IMR-90 (cell line): Measurements from ENCODE around the gene HOXC6. TPM values are rescaled to one million over a fixed set of nuclear protein-coding genes. Genes with fewer than 3 reads are reported as not detected.

Experiments
- ATAC-seq: fragments of 200-7000 bp; cut with Tn5 transposase; 2 replicates; pipeline ENCODE4 v1.9.1; 2020; ENCODE audit warnings: low read depth, mild to moderate bottlenecking, moderate library complexity
- BruUV-seq: library from RNA; stranded (reverse); fragments of 400-500 nt; replicated peaks from 2 replicates; lab custom pipeline; 2021; lab: Mats Ljungman, UMichigan
- CTCF ChIA-PET: fragments of 300-600 bp; formaldehyde crosslinking; extraction: SDS; loops from one replicate; lab custom pipeline; 2021; ENCODE audit warnings: antibody characterized with exemption; lab: Yijun Ruan, JAX
- POLR2A ChIA-PET: fragments of 300-600 bp; sonication (Branson Sonifier 250); formaldehyde crosslinking; loops from one replicate; lab custom pipeline; 2022; ENCODE audit warnings: antibody characterized with exemption; ENCODE audit not compliant: unreplicated experiment; lab: Charles Lee
- DNase-seq: peaks from one replicate; pipeline ENCODE4 v3.0.0; 2013
- H2AFZ ChIP-seq: replicated peaks from 2 replicates; pipeline ENCODE3; 2013; ENCODE audit warnings: low read length, mild to moderate bottlenecking; ENCODE audit not compliant: poor library complexity
- H2AK5ac ChIP-seq: 2 replicates; pipeline ENCODE4 v1.6.1; 2013; ENCODE audit warnings: low read depth, low read length, inconsistent platforms
- H2AK9ac ChIP-seq: replicated peaks from 2 replicates; pipeline ENCODE3; 2013; ENCODE audit warnings: mild to moderate bottlenecking, low read depth, low read length, moderate library complexity; ENCODE audit not compliant: poor library complexity
- H2BK120ac ChIP-seq: 2 replicates; pipeline ENCODE4 v1.6.1; 2013; ENCODE audit warnings: low read depth, low read length, inconsistent platforms
- H2BK15ac ChIP-seq: 3 replicates; pipeline ENCODE4 v1.6.1; 2013; ENCODE audit warnings: low read depth, low read length, inconsistent platforms
- H2BK20ac ChIP-seq: 2 replicates; pipeline ENCODE4 v1.6.1; 2013; ENCODE audit warnings: low read depth, mild to moderate bottlenecking, inconsistent platforms, low read length, moderate library complexity
- H2BK5ac ChIP-seq: 2 replicates; pipeline ENCODE4 v1.6.1; 2013; ENCODE audit warnings: mild to moderate bottlenecking, low read depth, low read length, inconsistent platforms; ENCODE audit not compliant: poor library complexity, severe bottlenecking
- H3K14ac ChIP-seq: replicated peaks from 2 replicates; pipeline ENCODE4 v1.6.1; 2013; ENCODE audit warnings: low read depth, low read length, inconsistent platforms
- H3K18ac ChIP-seq: 2 replicates; pipeline ENCODE4 v1.6.1; 2013; ENCODE audit warnings: low read depth, low read length, control low read depth
- H3K23ac ChIP-seq: 2 replicates; pipeline ENCODE4 v1.6.1; 2013; ENCODE audit warnings: low read depth, low read length, inconsistent platforms
- H3K27ac ChIP-seq: 2 replicates; pipeline ENCODE4 v1.5.1; 2013; ENCODE audit warnings: mild to moderate bottlenecking, control low read depth, low read length; ENCODE audit not compliant: insufficient read depth
- H3K27me3 ChIP-seq: 2 replicates; pipeline ENCODE4 v1.6.1; 2013; ENCODE audit warnings: low read length; ENCODE audit not compliant: control insufficient read depth, insufficient read depth
- H3K36me3 ChIP-seq: 2 replicates; pipeline ENCODE4 v1.6.1; 2013; ENCODE audit warnings: low read length, mixed read lengths; ENCODE audit not compliant: control insufficient read depth, insufficient read depth
- H3K4ac ChIP-seq: 2 replicates; pipeline ENCODE4 v1.6.1; 2013; ENCODE audit warnings: low read depth, low read length, inconsistent platforms
- H3K4me1 ChIP-seq: 2 replicates; pipeline ENCODE4 v1.6.1; 2013; ENCODE audit warnings: low read length, mixed read lengths; ENCODE audit not compliant: control insufficient read depth, insufficient read depth
- H3K4me2 ChIP-seq: 2 replicates; pipeline ENCODE4 v1.6.1; 2013; ENCODE audit warnings: low read depth, mild to moderate bottlenecking, control low read depth, low read length, moderate library complexity
- H3K4me3 ChIP-seq: 2 replicates; pipeline ENCODE4 v1.5.1; 2013; ENCODE audit warnings: low read depth, mild to moderate bottlenecking, control low read depth, low read length, moderate library complexity; ENCODE audit not compliant: insufficient read depth
- H3K56ac ChIP-seq: 2 replicates; pipeline ENCODE4 v1.6.1; 2013; ENCODE audit warnings: low read length, inconsistent platforms; ENCODE audit not compliant: insufficient read depth; ENCODE audit errors: extremely low read depth
- H3K79me1 ChIP-seq, 2 experiments: 2 replicates each; pipeline ENCODE4 v1.6.1; 2013; ENCODE audit warnings: low read length in 2 of 2, inconsistent platforms in 1 of 2, low read depth in 1 of 2
- H3K9ac ChIP-seq: 2 replicates; pipeline ENCODE4 v1.6.1; 2013; ENCODE audit warnings: low read depth, low read length, control low read depth
- H3K9me1 ChIP-seq: 2 replicates; pipeline ENCODE4 v1.6.1; 2013; ENCODE audit warnings: low read length, inconsistent platforms; ENCODE audit not compliant: insufficient read depth
- H3K9me3 ChIP-seq: 2 replicates; pipeline ENCODE4 v1.6.1; 2013; ENCODE audit warnings: low read length; ENCODE audit not compliant: control insufficient read depth, insufficient read depth
- H4K20me1 ChIP-seq: 2 replicates; pipeline ENCODE4 v1.6.1; 2013; ENCODE audit warnings: low read length, inconsistent platforms; ENCODE audit not compliant: insufficient read depth
- H4K5ac ChIP-seq: 2 replicates; pipeline ENCODE4 v1.6.1; 2013; ENCODE audit warnings: mild to moderate bottlenecking, low read depth, low read length, control low read depth
- H4K8ac ChIP-seq, 2 experiments: 2 replicates each; pipeline ENCODE4 v1.6.1; 2013; ENCODE audit warnings: low read depth in 2 of 2, low read length in 2 of 2, control low read depth in 1 of 2, inconsistent platforms in 1 of 2
- H4K91ac ChIP-seq: 2 replicates; pipeline ENCODE4 v1.6.1; 2013; ENCODE audit warnings: low read depth, low read length, inconsistent platforms; ENCODE audit not compliant: insufficient read depth
- CEBPB ChIP-seq: IDR thresholded peaks from 2 replicates; pipeline ENCODE4 v1.6.1; 2012; ENCODE audit warnings: low read depth, low read length, improper control_type of control experiment
- CTCF ChIP-seq: conservative IDR thresholded peaks from 2 replicates; pipeline ENCODE4 v1.5.1; 2012; ENCODE audit warnings: mild to moderate bottlenecking, low read depth, low read length, improper control_type of control experiment
- ELK1 ChIP-seq: fragments of 150-350 bp; IDR thresholded peaks from 2 replicates; pipeline ENCODE4 v1.6.1; 2016; ENCODE audit warnings: low read depth, mild to moderate bottlenecking, low read length, moderate library complexity, borderline replicate concordance
- FOS ChIP-seq: fragments of 150-350 bp; IDR thresholded peaks from 2 replicates; pipeline ENCODE4 v1.6.1; 2016; ENCODE audit warnings: low read depth, low read length
- MAFK ChIP-seq: IDR thresholded peaks from 2 replicates; pipeline ENCODE4 v1.6.1; 2012; ENCODE audit warnings: low read depth, low read length, improper control_type of control experiment
- MAZ ChIP-seq: IDR thresholded peaks from 2 replicates; pipeline ENCODE4 v1.6.1; 2012; ENCODE audit warnings: low read depth, mild to moderate bottlenecking, low read length, improper control_type of control experiment, moderate library complexity, borderline replicate concordance
- MXI1 ChIP-seq: IDR thresholded peaks from 2 replicates; pipeline ENCODE4 v1.6.1; 2012; ENCODE audit warnings: low read depth, mild to moderate bottlenecking, low read length, moderate library complexity, borderline replicate concordance
- NFE2L2 ChIP-seq: fragments of 150-350 bp; IDR thresholded peaks from 2 replicates; pipeline ENCODE4 v1.6.1; 2016; ENCODE audit warnings: low read depth, mild to moderate bottlenecking, low read length
- RAD21 ChIP-seq: IDR thresholded peaks from 2 replicates; pipeline ENCODE4 v1.6.1; 2012; ENCODE audit warnings: low read length, improper control_type of control experiment
- RFX5 ChIP-seq: IDR thresholded peaks from 2 replicates; pipeline ENCODE4 v1.8.0; 2012; ENCODE audit warnings: low read depth, mild to moderate bottlenecking, low read length, moderate library complexity
- SMC3 ChIP-seq: fragments of 150-350 bp; IDR thresholded peaks from 2 replicates; pipeline ENCODE4 v1.6.1; 2016; ENCODE audit warnings: low read depth, mild to moderate bottlenecking, antibody characterized with exemption, low read length, moderate library complexity
- WGBS, 2 experiments: methylation state at CpG; one replicate each; pipeline versions ENCODE4 v1.1.5 to v1.1.7; 2013; ENCODE audit warnings: missing lambda C conversion rate in 2 of 2; ENCODE audit not compliant: insufficient read length in 1 of 2; ENCODE audit errors: extremely low coverage in 2 of 2; 5-methylcytosine and 5-hydroxymethylcytosine counted together
- dilution Hi-C: fragments of 300-500 bp; cut with HindIII; formaldehyde crosslinking; loops from one replicate; pipeline ENCODE4 v1.14.3; 2018; ENCODE audit warnings: low sequenced_read_pairs; ENCODE audit not compliant: unreplicated experiment
- in situ Hi-C: fragments of 300-500 bp; cut with MboI; formaldehyde crosslinking; loops from 3 replicates; pipeline ENCODE4 v1.14.3; 2019; ENCODE audit warnings: low sequenced_read_pairs, inconsistent platforms, mixed read lengths
- intact Hi-C: fragments of 100-400 bp; cut with micrococcal nuclease; formaldehyde crosslinking; loops from 2 replicates; pipeline ENCODE4 v1.10.0; 2022
- polyA plus RNA-seq, 3 experiments: library from polyadenylated mRNA; depleted of rRNA; stranded (reverse); fragments of >200 nt; gene quantifications; 2 replicates each; pipeline ENCODE4 v1.2.3, GENCODE V29; 2012; ENCODE audit warnings: low replicate concordance in 1 of 3
- total RNA-seq: library from RNA; depleted of rRNA; stranded (reverse); fragments of >200 nt; gene quantifications from 2 replicates; pipeline ENCODE4 v1.2.3, GENCODE V29; 2012
- TF ChIP-seq, protein P1 (sequence below): fragments of 150-350 bp; IDR thresholded peaks from 2 replicates; pipeline ENCODE4 v1.6.1; 2017; ENCODE audit warnings: mild to moderate bottlenecking, antibody characterized with exemption, low read length, low read depth

Gene HOXC6
- total and polyA plus RNA-seq, 2 of the 4 experiments (the other 2 are of a cell fraction): 1.1 TPM; not detected in 1

DNA sequence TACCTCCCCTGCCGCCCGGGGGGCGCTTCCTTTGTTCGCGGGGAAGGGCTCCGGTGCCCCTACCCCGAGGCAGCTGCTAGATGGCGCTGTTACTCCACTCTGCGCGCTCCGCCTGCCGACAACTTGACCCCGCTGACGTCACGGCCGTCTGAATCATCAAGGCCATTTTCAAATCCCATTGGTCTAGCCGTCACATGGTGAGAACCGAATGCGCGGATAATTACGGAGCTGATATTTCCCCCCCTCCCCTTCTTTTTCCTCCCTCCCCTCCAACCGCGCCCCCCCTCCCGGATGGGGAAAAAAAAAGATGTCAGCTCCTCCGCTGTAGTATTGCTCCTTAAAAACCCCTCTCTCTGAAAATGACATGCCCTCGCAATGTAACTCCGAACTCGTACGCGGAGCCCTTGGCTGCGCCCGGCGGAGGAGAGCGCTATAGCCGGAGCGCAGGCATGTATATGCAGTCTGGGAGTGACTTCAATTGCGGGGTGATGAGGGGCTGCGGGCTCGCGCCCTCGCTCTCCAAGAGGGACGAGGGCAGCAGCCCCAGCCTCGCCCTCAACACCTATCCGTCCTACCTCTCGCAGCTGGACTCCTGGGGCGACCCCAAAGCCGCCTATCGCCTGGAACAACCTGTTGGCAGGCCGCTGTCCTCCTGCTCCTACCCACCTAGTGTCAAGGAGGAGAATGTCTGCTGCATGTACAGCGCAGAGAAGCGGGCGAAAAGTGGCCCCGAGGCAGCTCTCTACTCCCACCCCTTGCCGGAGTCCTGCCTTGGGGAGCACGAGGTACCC is 43.1 kb upstream of the HOXC6 start, which contains the start of gene HOXC10:
HOXC10 (plus strand) TSS at position 246 of the 791 bp plus-strand sequence; CDS start at position 360, 114 bp downstream.
- H3K27ac ChIP-seq: no peak within 1 kb of the TSS
- dilution Hi-C loops: no loop called here

More for the DNA sequence above, 43.1 kb upstream of the HOXC6 start, which contains the start of gene HOXC10:
- no peak within 1 kb of the TSS for H2AK9ac ChIP-seq
- intact Hi-C loops (loop anchor here (5.0 kb wide), 1 partner anchor 218 kb away; no protein-coding TSS in a partner anchor), in situ Hi-C loops (no loop called here)
- TF ChIP-seq ELK1 (no peak), MAZ (peak; percentile 22; the same call in 1 of the 2 replicates), RFX5 (no peak), FOS (0 out of 2 replicates have a peak, but pooled peaks have one; percentile 21), MAFK (no peak), CTCF (peak; percentile 61), CEBPB (no peak), RAD21 (peak; percentile 64), MXI1 (no peak), SMC3 (peak; percentile 22; the same call in 1 of the 2 replicates), NFE2L2 (no peak)
- TF ChIP-seq, protein P1, sequence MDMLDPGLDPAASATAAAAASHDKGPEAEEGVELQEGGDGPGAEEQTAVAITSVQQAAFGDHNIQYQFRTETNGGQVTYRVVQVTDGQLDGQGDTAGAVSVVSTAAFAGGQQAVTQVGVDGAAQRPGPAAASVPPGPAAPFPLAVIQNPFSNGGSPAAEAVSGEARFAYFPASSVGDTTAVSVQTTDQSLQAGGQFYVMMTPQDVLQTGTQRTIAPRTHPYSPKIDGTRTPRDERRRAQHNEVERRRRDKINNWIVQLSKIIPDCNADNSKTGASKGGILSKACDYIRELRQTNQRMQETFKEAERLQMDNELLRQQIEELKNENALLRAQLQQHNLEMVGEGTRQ: peak; percentile 81
- no peak within 1 kb of the TSS for H2BK20ac ChIP-seq
- 2% methylated on average over 13 of the region's 55 CpGs; no CpG with 5 or more reads in 1 of the 2 experiments for WGBS, 2 experiments
- no peak within 1 kb of the TSS for H3K9ac ChIP-seq
- H3K27me3 ChIP-seq: peaks cover 94% of the 10 kb centered on the region
- peak; percentile 75 for DNase-seq
- H3K79me1 ChIP-seq: no peaks in the 10 kb centered on the region
- no peak within 1 kb of the TSS for H3K4ac ChIP-seq
- peaks cover 6% of the 10 kb centered on the region for H3K9me3 ChIP-seq
- no peak within 1 kb of the TSS for H2BK120ac ChIP-seq
- BruUV-seq: no TSS peak
- H3K56ac ChIP-seq: no peak within 1 kb of the TSS
- H3K14ac ChIP-seq: no peak within 1 kb of the TSS
- H3K4me2 ChIP-seq: no peak within 1 kb of the TSS
- peak within 1 kb of the TSS; percentile 39 for H2AFZ ChIP-seq
- H3K36me3 ChIP-seq: no peaks in the 10 kb centered on the region
- ChIA-PET CTCF (interaction anchor here (0.6 to 1.3 kb wide), 4 partner anchors 15 to 241 kb away, joined by 3 to 9 read pairs (median 4); partner anchors contain the start of gene HOXC9), POLR2A (no interaction called here)
- H4K20me1 ChIP-seq: no peaks in the 10 kb centered on the region
- 0 out of 2 replicates have a peak, but pooled peaks cover 2% of the 10 kb centered on the region for H3K4me1 ChIP-seq
- no peak within 1 kb of the TSS for H4K91ac ChIP-seq
- ATAC-seq: 0 out of 2 replicates have a peak, but pooled peaks have one; percentile 27
- no peak within 1 kb of the TSS for H4K8ac ChIP-seq
- no peaks in the 10 kb centered on the region for H3K9me1 ChIP-seq
- H4K5ac ChIP-seq: no peak within 1 kb of the TSS
- no peak within 1 kb of the TSS for H2BK15ac ChIP-seq
- H2BK5ac ChIP-seq: no peak within 1 kb of the TSS
- H3K4me3 ChIP-seq: no peak within 1 kb of the TSS
- H2AK5ac ChIP-seq: no peak within 1 kb of the TSS
- no peak within 1 kb of the TSS for H3K18ac ChIP-seq
- H3K23ac ChIP-seq: no peak within 1 kb of the TSS; the same call in 1 of the 2 replicates
